Mesenchymal stem cell (in vitro differentiated cells and primary cell): ENCODE measurements around the gene ERCC6L2.

Experiments
- DNase-seq: peaks from one replicate; pipeline ENCODE4 v3.0.0-alpha.2; 2013
- H2AFZ ChIP-seq: one replicate; pipeline ENCODE4 v1.6.1; 2013; ENCODE audit warnings: low read depth, mild to moderate bottlenecking, control low read depth, inconsistent platforms, low read length, moderate library complexity
- H2AK5ac ChIP-seq: 2 replicates; pipeline ENCODE4 v1.6.1; 2013; ENCODE audit warnings: low read length, moderate library complexity, mild to moderate bottlenecking, inconsistent platforms; ENCODE audit not compliant: severe bottlenecking
- H2BK120ac ChIP-seq: one replicate; pipeline ENCODE4 v1.6.1; 2013; ENCODE audit warnings: low read depth, mild to moderate bottlenecking, inconsistent platforms, low read length, moderate library complexity
- H2BK12ac ChIP-seq, 2 experiments: one replicate each; pipeline ENCODE4 v1.6.1; 2013; ENCODE audit warnings: inconsistent platforms in 2 of 2, low read length in 2 of 2, mild to moderate bottlenecking in 2 of 2, moderate library complexity in 2 of 2, control low read depth in 1 of 2
- H2BK15ac ChIP-seq: one replicate; pipeline ENCODE4 v1.6.1; 2013; ENCODE audit warnings: mild to moderate bottlenecking, low read depth, inconsistent platforms; ENCODE audit not compliant: poor library complexity, severe bottlenecking
- H2BK5ac ChIP-seq: 2 replicates; pipeline ENCODE4 v1.6.1; 2013; ENCODE audit warnings: low read depth, mild to moderate bottlenecking, low read length, control low read depth, inconsistent platforms; ENCODE audit not compliant: poor library complexity, severe bottlenecking
- H3K14ac ChIP-seq, 2 experiments: one replicate each; pipeline ENCODE4 v1.6.1; 2013; ENCODE audit warnings: inconsistent platforms in 2 of 2, low read length in 2 of 2, control low read depth in 1 of 2, mild to moderate bottlenecking in 1 of 2, moderate library complexity in 1 of 2
- H3K18ac ChIP-seq, 2 experiments: one replicate each; pipeline ENCODE4 v1.6.1; 2013; ENCODE audit warnings: inconsistent platforms in 2 of 2, low read length in 2 of 2, control low read depth in 1 of 2, low read depth in 1 of 2, mild to moderate bottlenecking in 1 of 2
- H3K23ac ChIP-seq, 2 experiments: one replicate each; pipeline ENCODE4 v1.6.1; 2013; ENCODE audit warnings: inconsistent platforms in 2 of 2, low read length in 2 of 2, mild to moderate bottlenecking in 2 of 2, moderate library complexity in 2 of 2, control low read depth in 1 of 2
- H3K27ac ChIP-seq: 2 replicates; pipeline ENCODE4 v1.5.1; 2013; ENCODE audit warnings: mild to moderate bottlenecking, moderate library complexity, low read length, control low read depth, inconsistent platforms; ENCODE audit not compliant: poor library complexity, severe bottlenecking
- H3K27me3 ChIP-seq, 2 experiments: 2 replicates each; pipeline versions ENCODE4 v1.6.1 to v1.7.0; 2013; ENCODE audit warnings: low read length in 2 of 2, mild to moderate bottlenecking in 2 of 2, moderate library complexity in 2 of 2, control low read depth in 1 of 2, inconsistent platforms in 1 of 2; ENCODE audit not compliant: control insufficient read depth in 1 of 2, insufficient read depth in 1 of 2
- H3K36me3 ChIP-seq, 2 experiments: 2 replicates each; pipeline versions ENCODE4 v1.6.1 to v1.7.0; 2013; ENCODE audit warnings: low read length in 2 of 2, control low read depth in 1 of 2, inconsistent platforms in 1 of 2, low read depth in 1 of 2, mild to moderate bottlenecking in 1 of 2; ENCODE audit not compliant: insufficient read depth in 2 of 2, control insufficient read depth in 1 of 2
- H3K4ac ChIP-seq, 2 experiments: one replicate each; pipeline ENCODE4 v1.6.1; 2013; ENCODE audit warnings: inconsistent platforms in 2 of 2, low read length in 2 of 2, mild to moderate bottlenecking in 2 of 2, moderate library complexity in 2 of 2, control low read depth in 1 of 2, low read depth in 1 of 2
- H3K4me1 ChIP-seq: 2 replicates; pipeline ENCODE4 v1.6.1; 2013; ENCODE audit warnings: low read depth, low read length, control low read depth; ENCODE audit not compliant: control insufficient read depth, insufficient read depth
- H3K4me2 ChIP-seq: 2 replicates; pipeline ENCODE4 v1.6.1; 2013; ENCODE audit warnings: low read length, mild to moderate bottlenecking, inconsistent platforms; ENCODE audit not compliant: poor library complexity, severe bottlenecking
- H3K4me3 ChIP-seq, 2 experiments: 2 replicates each; pipeline versions ENCODE4 v1.5.1 to v1.7.0; 2013; ENCODE audit warnings: low read length in 2 of 2, mild to moderate bottlenecking in 2 of 2, control low read depth in 1 of 2, low read depth in 1 of 2; ENCODE audit not compliant: insufficient read depth in 1 of 2
- H3K79me1 ChIP-seq: replicated peaks from 2 replicates; pipeline ENCODE4 v1.6.1; 2013; ENCODE audit warnings: mild to moderate bottlenecking, control low read depth, low read length, inconsistent platforms; ENCODE audit not compliant: poor library complexity, severe bottlenecking
- H3K9ac ChIP-seq: 2 replicates; pipeline ENCODE4 v1.7.0; 2013; ENCODE audit warnings: mild to moderate bottlenecking, low read length, moderate library complexity
- H3K9me3 ChIP-seq: 2 replicates; pipeline ENCODE4 v1.7.0; 2013; ENCODE audit warnings: mild to moderate bottlenecking, low read length; ENCODE audit not compliant: control insufficient read depth
- H4K8ac ChIP-seq: one replicate; pipeline ENCODE4 v1.6.1; 2013; ENCODE audit warnings: inconsistent platforms, mild to moderate bottlenecking, low read length, moderate library complexity
- H4K91ac ChIP-seq: one replicate; pipeline ENCODE4 v1.6.1; 2013; ENCODE audit warnings: mild to moderate bottlenecking, low read length, inconsistent platforms
- WGBS: methylation state at CpG from one replicate; pipeline ENCODE4 v1.1.7; 2013; ENCODE audit warnings: mixed read lengths; 5-methylcytosine and 5-hydroxymethylcytosine counted together

The ERCC6L2 gene

GRCh38 chr9:95839012-95839411 is 36.5 kb upstream of the ERCC6L2 start:
- 100% methylated on average over 3 of the region's 3 CpGs for WGBS

DNA sequence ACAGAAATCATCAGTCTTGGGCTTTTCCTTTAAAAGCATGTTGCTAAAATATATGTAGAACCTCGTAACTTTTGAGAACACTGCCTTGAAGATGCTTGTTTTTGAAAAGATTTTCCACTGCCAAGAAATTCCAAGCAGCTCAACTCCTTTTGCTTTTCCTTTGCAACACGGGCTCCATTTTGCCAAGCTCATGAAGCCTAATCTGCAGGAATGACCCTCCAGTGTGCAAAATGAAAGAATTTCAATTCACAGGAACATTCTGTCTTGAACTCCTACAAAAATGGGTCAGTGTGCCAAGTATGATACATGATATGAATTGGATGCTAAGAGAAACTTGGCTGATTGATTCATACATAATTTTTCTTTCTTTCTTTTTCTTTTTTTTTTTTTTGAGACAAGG is 35.4 kb upstream of the ERCC6L2 start:
- no peaks in the 10 kb centered on the region for H3K36me3 ChIP-seq
- H3K9ac ChIP-seq = no peak overlapping the region
- no peak overlapping the region for H3K27ac ChIP-seq
- no peaks in the 10 kb centered on the region for H3K27me3 ChIP-seq
- H2BK5ac ChIP-seq = no peak overlapping the region
- WGBS = 79% methylated on average over 2 of the region's 2 CpGs
- H3K4ac ChIP-seq = no peak overlapping the region
- no peak overlapping the region for H2BK15ac ChIP-seq
- no peak overlapping the region for H3K14ac ChIP-seq
- no peak for DNase-seq
- no peak overlapping the region for H2BK12ac ChIP-seq
- H2BK120ac ChIP-seq = no peak overlapping the region
- H3K9me3 ChIP-seq = no peaks in the 10 kb centered on the region
- H3K23ac ChIP-seq = no peak overlapping the region
- H3K4me2 ChIP-seq = no peak overlapping the region
- H3K4me3 ChIP-seq = no peak overlapping the region
- H4K8ac ChIP-seq = no peak overlapping the region
- no peak overlapping the region for H2AFZ ChIP-seq
- H3K79me1 ChIP-seq = no peaks in the 10 kb centered on the region
- no peak overlapping the region for H4K91ac ChIP-seq
- no peak overlapping the region for H2AK5ac ChIP-seq
- H3K4me1 ChIP-seq = no peaks in the 10 kb centered on the region
- H3K18ac ChIP-seq = no peak overlapping the region

More at GRCh38 chr9:95839012-95839411, 36.5 kb upstream of the ERCC6L2 start:
- Histone ChIP-seq H4K91ac (no peak overlapping the region), H3K14ac (no peak overlapping the region), H3K27me3 (no peaks in the 10 kb centered on the region), H2BK12ac (no peak overlapping the region), H4K8ac (no peak overlapping the region), H3K79me1 (no peaks in the 10 kb centered on the region), H3K4ac (no peak overlapping the region), H3K9me3 (no peaks in the 10 kb centered on the region), H3K9ac (no peak overlapping the region), H3K4me2 (no peak overlapping the region), H3K4me1 (no peaks in the 10 kb centered on the region), H2AFZ (no peak overlapping the region), H3K36me3 (no peaks in the 10 kb centered on the region), H3K18ac (no peak overlapping the region), H2AK5ac (no peak overlapping the region), H3K4me3 (no peak overlapping the region), H2BK5ac (no peak overlapping the region), H2BK120ac (no peak overlapping the region), H2BK15ac (no peak overlapping the region), H3K27ac (no peak overlapping the region), H3K23ac (no peak overlapping the region)
- no peak for DNase-seq

- no peak overlapping the region for H2BK12ac ChIP-seq
- no peak overlapping the region for H2BK120ac ChIP-seq
- no peak for DNase-seq
- no peak overlapping the region for H3K23ac ChIP-seq
- H4K91ac ChIP-seq = no peak overlapping the region
- H2AFZ ChIP-seq = no peak overlapping the region
- no peaks in the 10 kb centered on the region for H3K36me3 ChIP-seq
- 93% methylated on average over 3 of the region's 3 CpGs for WGBS
- H3K79me1 ChIP-seq = no peaks in the 10 kb centered on the region
- no peak overlapping the region for H2AK5ac ChIP-seq
- no peak overlapping the region for H4K8ac ChIP-seq
- no peak overlapping the region for H3K27ac ChIP-seq
- no peak overlapping the region for H3K14ac ChIP-seq
- H3K18ac ChIP-seq = no peak overlapping the region
- H3K4me3 ChIP-seq = no peak overlapping the region
- no peaks in the 10 kb centered on the region for H3K27me3 ChIP-seq
- H2BK5ac ChIP-seq = no peak overlapping the region
- H3K4ac ChIP-seq = no peak overlapping the region
- H3K9me3 ChIP-seq = no peaks in the 10 kb centered on the region
- H3K9ac ChIP-seq = no peak overlapping the region
- no peak overlapping the region for H3K4me2 ChIP-seq
- H3K4me1 ChIP-seq = no peaks in the 10 kb centered on the region
- no peak overlapping the region for H2BK15ac ChIP-seq
Measured at GRCh38 chr9:95841377-95841776, 34.1 kb upstream of the ERCC6L2 start.

- WGBS = 100% methylated on average over 1 of the region's 1 CpG
Measured at GRCh38 chr9:95845751-95846150, 29.7 kb upstream of the ERCC6L2 start.

More at GRCh38 chr9:95845751-95846150, 29.7 kb upstream of the ERCC6L2 start:
- Histone ChIP-seq H3K18ac (no peak overlapping the region), H3K27ac (no peak overlapping the region), H3K4me3 (no peak overlapping the region), H3K14ac (no peak overlapping the region), H3K27me3 (no peaks in the 10 kb centered on the region), H3K79me1 (no peaks in the 10 kb centered on the region), H2BK15ac (no peak overlapping the region), H2BK5ac (no peak overlapping the region), H3K9ac (no peak overlapping the region), H4K8ac (no peak overlapping the region), H3K9me3 (no peaks in the 10 kb centered on the region), H3K4ac (no peak overlapping the region), H2AFZ (no peak overlapping the region), H3K4me2 (no peak overlapping the region), H2BK12ac (no peak overlapping the region), H3K36me3 (peaks cover 0 to 6% of the 10 kb centered on the region in 2 experiments), H2AK5ac (no peak overlapping the region), H3K4me1 (peaks cover 1% of the 10 kb centered on the region), H2BK120ac (no peak overlapping the region), H3K23ac (no peak overlapping the region), H4K91ac (no peak overlapping the region)
- no peak for DNase-seq
